CD4-positive, alpha-beta memory T cell (primary cell): ENCODE data around the gene GRM5. TPM values are rescaled to one million over a fixed set of nuclear protein-coding genes. Genes with fewer than 3 reads are reported as not detected.
A peak's percentile ranks its signal among the peaks of the same experiment; 100 is the strongest.
"Not testable (repeated sequence)": the region's sequence is repeated elsewhere in the genome, so short reads cannot be mapped to it uniquely, and the experiment has no call there.

Experiments
- CTCF ChIA-PET: fragments of 350-600 bp; sonication (Branson Sonifier 250); formaldehyde crosslinking; loops from one replicate; lab custom pipeline; 2021; ENCODE audit warnings: inconsistent platforms; ENCODE audit not compliant: partially characterized antibody; lab: Charles Lee
- POLR2A ChIA-PET: fragments of 350-600 bp; sonication (Branson Sonifier 250); formaldehyde crosslinking; loops from one replicate; lab custom pipeline; 2021; ENCODE audit not compliant: partially characterized antibody; lab: Charles Lee
- DNase-seq, 5 donors: peaks; one replicate each; pipeline versions ENCODE4 v3.0.0 to v3.0.0-alpha.2; 2020 to 2022; ENCODE audit warnings: mixed read lengths in 1 of 5
- H3K27ac ChIP-seq: one replicate; pipeline ENCODE4 v1.7.0; 2013; ENCODE audit warnings: low read depth, low read length
- H3K27me3 ChIP-seq: 2 replicates; pipeline ENCODE4 v1.7.0; 2013; ENCODE audit warnings: mild to moderate bottlenecking, low read length, moderate library complexity; ENCODE audit not compliant: insufficient read depth
- H3K36me3 ChIP-seq: 2 replicates; pipeline ENCODE4 v1.7.0; 2013; ENCODE audit warnings: mild to moderate bottlenecking, low read length, moderate library complexity; ENCODE audit not compliant: insufficient read depth
- H3K4me1 ChIP-seq: 2 replicates; pipeline ENCODE4 v1.7.0; 2013; ENCODE audit warnings: mild to moderate bottlenecking, low read length, moderate library complexity; ENCODE audit not compliant: insufficient read depth
- H3K4me3 ChIP-seq, 2 donors: one replicate each; pipeline ENCODE4 v1.7.0; 2013; ENCODE audit warnings: low read length in 2 of 2, mild to moderate bottlenecking in 1 of 2
- H3K9me3 ChIP-seq, 2 donors: one replicate each; pipeline ENCODE4 v1.7.0; 2013; ENCODE audit warnings: low read length in 2 of 2, control low read depth in 1 of 2; ENCODE audit not compliant: control insufficient read depth in 1 of 2
- H3K27ac Mint-ChIP-seq, 7 donors: one replicate each; pipeline ENCODE4 v1.8.0; 2020 to 2021; ENCODE audit warnings: mixed read lengths in 7 of 7, mild to moderate bottlenecking in 6 of 7, inconsistent platforms in 3 of 7, moderate library complexity in 3 of 7
- H3K27me3 Mint-ChIP-seq, 2 donors: one replicate each; pipeline ENCODE4 v1.8.0; 2020 to 2021; ENCODE audit warnings: mixed read lengths in 2 of 2
- H3K36me3 Mint-ChIP-seq, 2 donors: one replicate each; pipeline ENCODE4 v1.8.0; 2020 to 2021; ENCODE audit warnings: mixed read lengths in 2 of 2, inconsistent platforms in 1 of 2, mild to moderate bottlenecking in 1 of 2
- H3K4me1 Mint-ChIP-seq, 4 donors: one replicate each; pipeline ENCODE4 v1.8.0; 2020 to 2021; ENCODE audit warnings: mixed read lengths in 4 of 4, mild to moderate bottlenecking in 1 of 4
- H3K4me3 Mint-ChIP-seq, 8 donors: one replicate each; pipeline ENCODE4 v1.8.0; 2020 to 2021; ENCODE audit warnings: mixed read lengths in 8 of 8, mild to moderate bottlenecking in 7 of 8, moderate library complexity in 6 of 8, inconsistent platforms in 3 of 8
- H3K9me3 Mint-ChIP-seq, 8 donors: one replicate each; pipeline ENCODE4 v1.8.0; 2020 to 2021; ENCODE audit warnings: mixed read lengths in 8 of 8, mild to moderate bottlenecking in 5 of 8, inconsistent platforms in 3 of 8, moderate library complexity in 1 of 8
- intact Hi-C: fragments of 100-400 bp; cut with micrococcal nuclease; formaldehyde crosslinking; loops from one replicate; pipeline ENCODE4 v1.15.1; 2023
- polyA plus RNA-seq, 2 donors: library from polyadenylated mRNA; unstranded; fragments of 300-500 nt; fragmentation: Illumina TruSeq; gene quantifications; one replicate each; pipeline ENCODE4 v1.2.3, GENCODE V29; 2021
- total RNA-seq, 2 experiments: library from RNA; stranded (reverse); gene quantifications; one replicate each; pipeline ENCODE4 v1.2.3, GENCODE V29; 2021

Gene GRM5
- total and polyA plus RNA-seq, 4 experiments from 2014 or later: not detected

- H3K27ac ChIP-seq, H3K9me3 Mint-ChIP-seq, POLR2A ChIA-PET, H3K4me1 ChIP-seq, H3K36me3 Mint-ChIP-seq, H3K36me3 ChIP-seq, H3K4me3 ChIP-seq, H3K4me3 Mint-ChIP-seq, CTCF ChIA-PET, H3K9me3 ChIP-seq, H3K4me1 Mint-ChIP-seq, H3K27ac Mint-ChIP-seq, intact Hi-C loops, DNase-seq, H3K27me3 ChIP-seq: not testable (repeated sequence)
- H3K27me3 Mint-ChIP-seq: peaks cover 12 to 27% of the 10 kb centered on the region in 2 donors
Measured at GRCh38 chr11:89062771-89063298, 2.9 kb downstream of the GRM5 start.

GRCh38 chr11:89061839-89062238, 3.9 kb downstream of the GRM5 start:
- H3K9me3 Mint-ChIP-seq, H3K27ac ChIP-seq, H3K4me1 ChIP-seq, DNase-seq, POLR2A ChIA-PET, H3K4me3 ChIP-seq, H3K27ac Mint-ChIP-seq, H3K4me1 Mint-ChIP-seq, H3K27me3 ChIP-seq, H3K36me3 ChIP-seq, CTCF ChIA-PET, intact Hi-C loops, H3K36me3 Mint-ChIP-seq, H3K9me3 ChIP-seq: not testable (repeated sequence)
- Mint-ChIP-seq H3K27me3 (peaks cover 10 to 24% of the 10 kb centered on the region in 2 donors), H3K4me3 (peak overlapping the region in 1 of 8 donors; percentile 38)

- CTCF ChIA-PET, H3K4me1 Mint-ChIP-seq, H3K4me1 ChIP-seq, H3K27me3 ChIP-seq, H3K4me3 ChIP-seq, H3K4me3 Mint-ChIP-seq, H3K36me3 Mint-ChIP-seq, H3K9me3 ChIP-seq, H3K27me3 Mint-ChIP-seq, H3K27ac ChIP-seq, H3K36me3 ChIP-seq, H3K27ac Mint-ChIP-seq, intact Hi-C loops, H3K9me3 Mint-ChIP-seq, DNase-seq, POLR2A ChIA-PET: not testable (repeated sequence)
Measured at GRCh38 chr11:89057406-89057805, 8.4 kb downstream of the GRM5 start.

GRCh38 chr11:89052220-89052619, 13.6 kb downstream of the GRM5 start:
- Mint-ChIP-seq H3K9me3 (peaks cover 0 to 4% (median 0%) of the 10 kb centered on the region in 8 donors), H3K27me3 (no peaks in the 10 kb centered on the region), H3K36me3 (no peaks in the 10 kb centered on the region), H3K4me3 (no peak overlapping the region), H3K4me1 (no peaks in the 10 kb centered on the region), H3K27ac (no peak overlapping the region)
- no peak overlapping the region for H3K27ac ChIP-seq
- H3K4me3 ChIP-seq: no peak overlapping the region
- no peaks in the 10 kb centered on the region for H3K36me3 ChIP-seq
- H3K27me3 ChIP-seq: no peaks in the 10 kb centered on the region
- no peaks in the 10 kb centered on the region for H3K4me1 ChIP-seq
- ChIA-PET CTCF (no interaction called here), POLR2A (no interaction called here)
- intact Hi-C loops: no loop called here
- no peaks in the 10 kb centered on the region for H3K9me3 ChIP-seq
- no peak for DNase-seq

GRCh38 chr11:89047159-89047558, 18.6 kb downstream of the GRM5 start:
- H3K4me3 Mint-ChIP-seq, DNase-seq, H3K27me3 ChIP-seq, H3K27me3 Mint-ChIP-seq, H3K4me1 ChIP-seq, H3K36me3 Mint-ChIP-seq, H3K27ac ChIP-seq, H3K9me3 Mint-ChIP-seq, H3K9me3 ChIP-seq, H3K4me3 ChIP-seq, intact Hi-C loops, POLR2A ChIA-PET, H3K4me1 Mint-ChIP-seq, H3K27ac Mint-ChIP-seq, H3K36me3 ChIP-seq, CTCF ChIA-PET: not testable (repeated sequence)

- H3K9me3 ChIP-seq, H3K36me3 ChIP-seq, CTCF ChIA-PET, H3K9me3 Mint-ChIP-seq, DNase-seq, H3K4me3 Mint-ChIP-seq, H3K27me3 ChIP-seq, H3K27ac ChIP-seq, H3K4me1 ChIP-seq, intact Hi-C loops, POLR2A ChIA-PET, H3K4me1 Mint-ChIP-seq, H3K4me3 ChIP-seq, H3K27ac Mint-ChIP-seq, H3K27me3 Mint-ChIP-seq, H3K36me3 Mint-ChIP-seq: not testable (repeated sequence)
Measured at GRCh38 chr11:89043861-89044588, 21.8 kb downstream of the GRM5 start.

GRCh38 chr11:89029671-89030070, 36.1 kb downstream of the GRM5 start:
- H3K27ac ChIP-seq, H3K36me3 ChIP-seq, H3K4me1 ChIP-seq, H3K27ac Mint-ChIP-seq, CTCF ChIA-PET, H3K9me3 ChIP-seq, H3K36me3 Mint-ChIP-seq, H3K9me3 Mint-ChIP-seq, H3K4me3 Mint-ChIP-seq, H3K27me3 ChIP-seq, H3K4me1 Mint-ChIP-seq, DNase-seq, intact Hi-C loops, POLR2A ChIA-PET, H3K4me3 ChIP-seq, H3K27me3 Mint-ChIP-seq: not testable (repeated sequence)
